ENCODE data around the gene GPX3. TPM values are rescaled to one million over a fixed set of nuclear protein-coding genes. Genes with fewer than 3 reads are reported as not detected.

Gene GPX3
- total and polyA plus RNA-seq, 2 of the 8 experiments (the other 6 are each of a cell fraction or from before 2014, with no cell fraction given) = 27.8 to 77.9 TPM

DNA sequence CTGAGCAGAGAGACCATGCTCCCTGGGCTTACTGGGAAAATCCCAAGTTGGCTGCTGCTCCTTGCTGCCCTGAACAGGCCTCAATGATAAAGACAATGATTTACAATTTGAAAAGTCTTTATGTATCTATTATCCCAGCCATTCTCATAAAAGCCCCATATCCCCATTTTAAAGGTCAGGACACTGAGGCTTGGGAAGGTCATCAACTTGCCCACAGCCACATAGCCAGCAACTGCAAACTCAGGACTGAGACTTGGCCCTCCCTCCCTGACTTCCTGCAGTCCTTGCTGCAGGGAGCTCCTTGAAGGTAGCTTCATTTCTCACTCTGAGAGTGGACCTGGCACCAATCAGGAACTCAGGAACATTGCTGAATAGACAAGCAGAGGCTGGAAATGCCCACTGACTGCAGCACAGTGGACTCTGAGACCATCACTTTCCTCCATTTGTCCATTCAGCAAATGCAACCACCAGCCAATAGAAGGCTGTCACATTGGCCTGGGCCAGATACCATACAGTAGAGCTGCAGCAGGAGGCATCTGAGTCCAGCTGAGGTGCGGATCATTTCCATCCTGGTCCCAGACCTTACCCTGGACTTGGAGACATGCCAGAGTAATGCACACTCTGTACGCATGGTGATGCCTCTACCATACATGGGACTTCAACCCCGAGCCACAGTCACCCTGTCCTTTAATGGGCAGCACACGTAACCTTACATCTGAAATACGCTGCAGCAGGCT, 42.2 kb downstream of the GPX3 start:
- H3K36me3 ChIP-seq (ENCODE audit: control insufficient read depth in 2 of 4, insufficient read depth in 4 of 4, low read length in 3 of 4) = peaks cover 0 to 7% (median 2%) of the 10 kb centered on the region in 4 experiments; a peak in 3 of 8 replicates
- no peak overlapping the region for H3K9ac ChIP-seq (replicated peaks in 1 of 4; ENCODE audit: extremely low read depth in 1 of 4, low read depth in 3 of 4, low read length in 3 of 4)
- H2BK5ac ChIP-seq (ENCODE audit: low read depth, low read length) = no peak overlapping the region
- H3K23me2 ChIP-seq (ENCODE audit: low read depth, low read length) = no peaks in the 10 kb centered on the region
- 90% methylated on average over 5 of the region's 5 CpGs; no CpG with 5 or more reads in 1 of the 2 experiments for WGBS, 2 experiments (ENCODE audit: extremely low coverage in 1 of 2, insufficient coverage in 1 of 2, insufficient read length in 1 of 2, insufficient replicate concordance in 2 of 2, low coverage in 1 of 2, low lambda C conversion rate in 2 of 2, missing lambda C conversion rate in 1 of 2)
- H3K18ac ChIP-seq (ENCODE audit: extremely low read depth, low read length) = no peak overlapping the region
- no peak overlapping the region for H4K5ac ChIP-seq (ENCODE audit: insufficient read length, low read depth, low read length)
- H3K14ac ChIP-seq (ENCODE audit: insufficient read length) = no peak overlapping the region
- no peak for TF ChIP-seq EP300 (IDR thresholded peaks at IDR 0.05; ENCODE audit: borderline replicate concordance in 1 of 2, low read depth in 2 of 2, low read length in 2 of 2)
- no peak for TF ChIP-seq HDAC2 (IDR thresholded peaks at IDR 0.05; ENCODE audit: borderline replicate concordance in 1 of 2, low read depth in 2 of 2, low read length in 2 of 2)
- TF ChIP-seq HDAC6 (IDR thresholded peaks at IDR 0.05; ENCODE audit: low read depth, low read length) = no peak
- no peak for TF ChIP-seq RFX5 (IDR thresholded peaks at IDR 0.05; ENCODE audit: borderline replicate concordance, low read depth, low read length)
- TF ChIP-seq TAF1 (IDR thresholded peaks at IDR 0.05; ENCODE audit: low read depth, low read length) = no peak
- TF ChIP-seq CHD1 (IDR thresholded peaks at IDR 0.05; ENCODE audit: low read depth, low read length) = no peak
- TF ChIP-seq, protein P1, sequence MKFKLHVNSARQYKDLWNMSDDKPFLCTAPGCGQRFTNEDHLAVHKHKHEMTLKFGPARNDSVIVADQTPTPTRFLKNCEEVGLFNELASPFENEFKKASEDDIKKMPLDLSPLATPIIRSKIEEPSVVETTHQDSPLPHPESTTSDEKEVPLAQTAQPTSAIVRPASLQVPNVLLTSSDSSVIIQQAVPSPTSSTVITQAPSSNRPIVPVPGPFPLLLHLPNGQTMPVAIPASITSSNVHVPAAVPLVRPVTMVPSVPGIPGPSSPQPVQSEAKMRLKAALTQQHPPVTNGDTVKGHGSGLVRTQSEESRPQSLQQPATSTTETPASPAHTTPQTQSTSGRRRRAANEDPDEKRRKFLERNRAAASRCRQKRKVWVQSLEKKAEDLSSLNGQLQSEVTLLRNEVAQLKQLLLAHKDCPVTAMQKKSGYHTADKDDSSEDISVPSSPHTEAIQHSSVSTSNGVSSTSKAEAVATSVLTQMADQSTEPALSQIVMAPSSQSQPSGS (IDR thresholded peaks at IDR 0.05; ENCODE audit: low read length) = no peak
- no peak for TF ChIP-seq SP1 (IDR thresholded peaks at IDR 0.05; ENCODE audit: low read depth, low read length)
- H2AFZ ChIP-seq (ENCODE audit: low read length) = no peak overlapping the region
- 0 out of 2 replicates have a peak, but pooled peaks cover 2% of the 10 kb centered on the region for H3K79me1 ChIP-seq (ENCODE audit: low read depth, low read length)
- ChIA-PET CTCF (ENCODE audit: partially characterized antibody) (interaction anchor here (1.2 to 28.6 kb wide), 6 partner anchors 9 to 102 kb away, joined by 3 to 442 read pairs (median 6); no protein-coding TSS in a partner anchor), POLR2A (ENCODE audit: partially characterized antibody) (interaction anchor here (1.3 to 1.6 kb wide), 2 partner anchors 20 to 28 kb away, joined by 3 read pairs; no protein-coding TSS in a partner anchor)
- H3K9me3 ChIP-seq (ENCODE audit: insufficient read depth in 2 of 2, low read depth in 1 of 2, low read length in 1 of 2) = no peaks in the 10 kb centered on the region
- H4K20me1 ChIP-seq (replicated peaks in 1 of 2; ENCODE audit: control insufficient read depth in 1 of 2, insufficient read depth in 2 of 2, low read length in 2 of 2) = peaks cover 0 to 10% of the 10 kb centered on the region in 2 experiments
- H3K4me3 ChIP-seq (ENCODE audit: extremely low read depth in 1 of 4, insufficient read depth in 2 of 4, low read depth in 3 of 4, low read length in 4 of 4) = no peak overlapping the region
- no peak overlapping the region for H3K4ac ChIP-seq (replicated peaks; ENCODE audit: insufficient read length, low read depth, low read length)
- no peak overlapping the region for H3K23ac ChIP-seq (ENCODE audit: insufficient read length)
- H3K79me2 ChIP-seq (ENCODE audit: control insufficient read depth in 1 of 2, insufficient read depth in 2 of 2, low read length in 2 of 2) = no peaks in the 10 kb centered on the region
- H2BK120ac ChIP-seq (replicated peaks; ENCODE audit: low read depth, low read length) = no peak overlapping the region
- no peak overlapping the region for H2AK5ac ChIP-seq (ENCODE audit: low read depth, low read length)
- DNase-seq (ENCODE audit: low read depth in 1 of 2, low spot score in 2 of 2) = no peak
- H2BK12ac ChIP-seq (ENCODE audit: low read depth, low read length) = no peak overlapping the region
- FAIRE-seq = no peak
- no peak overlapping the region for H3K56ac ChIP-seq (replicated peaks; ENCODE audit: insufficient read length, low read depth, low read length)
- H4K91ac ChIP-seq (replicated peaks; ENCODE audit: insufficient read length, low read length) = no peak overlapping the region
- peak overlapping the region; percentile 43; the same call in 1 of the 2 replicates for H4K8ac ChIP-seq (ENCODE audit: extremely low read depth, insufficient read depth, low read length)
- no peak overlapping the region for H2BK20ac ChIP-seq (ENCODE audit: low read length)
- H3K27me3 ChIP-seq (replicated peaks in 1 of 4; ENCODE audit: control insufficient read depth in 3 of 4, extremely low read depth in 1 of 4, insufficient read depth in 3 of 4, low read length in 3 of 4) = no peaks in the 10 kb centered on the region
- H3K4me2 ChIP-seq (ENCODE audit: insufficient read depth in 1 of 2, low read depth in 2 of 2, low read length in 2 of 2) = no peak overlapping the region
- H2BK15ac ChIP-seq (ENCODE audit: low read length) = no peak overlapping the region
- peaks cover 0 to 9% (median 4%) of the 10 kb centered on the region in 4 experiments; a peak in 4 of 7 replicates for H3K4me1 ChIP-seq (replicated peaks in 1 of 4; ENCODE audit: control insufficient read depth in 3 of 4, insufficient read depth in 4 of 4, low read length in 3 of 4)
- no peak overlapping the region for H3K27ac ChIP-seq (ENCODE audit: low read depth, low read length)
